ENCODE measurements around the gene TPPP2.

TPPP2 gene

GRCh38 chr14:21023817-21024584, 6.0 kb upstream of the TPPP2 start:
- H3K4ac ChIP-seq (ENCODE audit: low read depth in 1 of 2, low read length in 2 of 2) = no peak overlapping the region
- no peak overlapping the region for H3K18ac ChIP-seq (ENCODE audit: low read depth in 1 of 2, low read length in 2 of 2)
- H2AFZ ChIP-seq (ENCODE audit: low read depth, low read length) = no peak overlapping the region
- H2BK15ac ChIP-seq (ENCODE audit: low read depth, poor library complexity, severe bottlenecking) = peak overlapping the region; percentile 40
- H4K8ac ChIP-seq (ENCODE audit: low read length) = no peak overlapping the region
- no peak overlapping the region for H2AK5ac ChIP-seq (ENCODE audit: low read length, severe bottlenecking)
- H3K4me1 ChIP-seq (ENCODE audit: control insufficient read depth, insufficient read depth, low read depth, low read length) = peaks cover 15% of the 10 kb centered on the region
- peaks cover 53 to 58% of the 10 kb centered on the region in 2 experiments for H3K27me3 ChIP-seq (ENCODE audit: control insufficient read depth in 1 of 2, insufficient read depth in 1 of 2, low read length in 2 of 2)
- H3K23ac ChIP-seq (ENCODE audit: low read length in 2 of 2) = no peak overlapping the region
- no peak overlapping the region for H3K9ac ChIP-seq (ENCODE audit: low read length)
- 54% methylated on average over 12 of the region's 17 CpGs for WGBS
- no peak overlapping the region for H3K14ac ChIP-seq (ENCODE audit: low read length in 2 of 2)
- no peak overlapping the region for H2BK120ac ChIP-seq (ENCODE audit: low read depth, low read length)
- no peak overlapping the region for H3K27ac ChIP-seq (ENCODE audit: low read length, poor library complexity, severe bottlenecking)
- H3K4me2 ChIP-seq (ENCODE audit: low read length, poor library complexity, severe bottlenecking) = peak overlapping the region; percentile 96
- no peaks in the 10 kb centered on the region for H3K79me1 ChIP-seq (replicated peaks; ENCODE audit: low read length, poor library complexity, severe bottlenecking)
- peaks cover 0 to 2% of the 10 kb centered on the region in 2 experiments for H3K36me3 ChIP-seq (ENCODE audit: control insufficient read depth in 1 of 2, insufficient read depth in 2 of 2, low read depth in 1 of 2, low read length in 2 of 2)
- no peak overlapping the region for H4K91ac ChIP-seq (ENCODE audit: low read length)
- DNase-seq = no peak
- H2BK12ac ChIP-seq (ENCODE audit: low read length in 2 of 2) = no peak overlapping the region
- H2BK5ac ChIP-seq (ENCODE audit: low read depth, low read length, poor library complexity, severe bottlenecking) = no peak overlapping the region
- H3K4me3 ChIP-seq (ENCODE audit: insufficient read depth in 1 of 2, low read depth in 1 of 2, low read length in 2 of 2) = peak overlapping the region in 1 of 2 experiments; percentile 69
- H3K9me3 ChIP-seq (ENCODE audit: control insufficient read depth, low read length) = no peaks in the 10 kb centered on the region

- Histone ChIP-seq H2BK12ac (ENCODE audit: low read length in 2 of 2) (peak within 1 kb of the TSS in 1 of 2 experiments; percentile 6), H2BK5ac (ENCODE audit: low read depth, low read length, poor library complexity, severe bottlenecking) (no peak within 1 kb of the TSS), H2BK15ac (ENCODE audit: low read depth, poor library complexity, severe bottlenecking) (peak within 1 kb of the TSS; percentile 62), H3K27ac (ENCODE audit: low read length, poor library complexity, severe bottlenecking) (no peak within 1 kb of the TSS), H2BK120ac (ENCODE audit: low read depth, low read length) (no peak within 1 kb of the TSS), H3K4ac (ENCODE audit: low read depth in 1 of 2, low read length in 2 of 2) (peak within 1 kb of the TSS in 1 of 2 experiments; percentile 30), H3K4me1 (ENCODE audit: control insufficient read depth, insufficient read depth, low read depth, low read length) (peaks cover 15% of the 10 kb centered on the region), H3K9me3 (ENCODE audit: control insufficient read depth, low read length) (no peaks in the 10 kb centered on the region), H3K23ac (ENCODE audit: low read length in 2 of 2) (peak within 1 kb of the TSS in 1 of 2 experiments; percentile 97), H3K9ac (ENCODE audit: low read length) (peak within 1 kb of the TSS; percentile 29), H3K4me2 (ENCODE audit: low read length, poor library complexity, severe bottlenecking) (peak within 1 kb of the TSS; percentile 96), H2AFZ (ENCODE audit: low read depth, low read length) (peak within 1 kb of the TSS; percentile 43), H3K79me1 (replicated peaks; ENCODE audit: low read length, poor library complexity, severe bottlenecking) (no peaks in the 10 kb centered on the region), H3K18ac (ENCODE audit: low read depth in 1 of 2, low read length in 2 of 2) (peak within 1 kb of the TSS in 1 of 2 experiments; percentile 73), H4K8ac (ENCODE audit: low read length) (peak within 1 kb of the TSS; percentile 63), H3K4me3 (ENCODE audit: insufficient read depth in 1 of 2, low read depth in 1 of 2, low read length in 2 of 2) (peak within 1 kb of the TSS; percentile 62 to 73), H4K91ac (ENCODE audit: low read length) (peak within 1 kb of the TSS; percentile 28), H2AK5ac (ENCODE audit: low read length, severe bottlenecking) (no peak within 1 kb of the TSS), H3K36me3 (ENCODE audit: control insufficient read depth in 1 of 2, insufficient read depth in 2 of 2, low read depth in 1 of 2, low read length in 2 of 2) (peaks cover 0 to 2% of the 10 kb centered on the region in 2 experiments), H3K27me3 (ENCODE audit: control insufficient read depth in 1 of 2, insufficient read depth in 1 of 2, low read length in 2 of 2) (peaks cover 55 to 63% of the 10 kb centered on the region in 2 experiments), H3K14ac (ENCODE audit: low read length in 2 of 2) (peak within 1 kb of the TSS in 1 of 2 experiments; percentile 26)
- DNase-seq = peak; percentile 21
- WGBS = 2% methylated on average over 47 of the region's 72 CpGs
Observed at GRCh38 chr14:21024585-21025370, 5.2 kb upstream of the TPPP2 start, which contains the start of gene NDRG2. Gene NDRG2 (minus strand): TSS chr14:21025061. CDS start chr14:21023315, 1,746 bp downstream.

- no peak overlapping the region for H2AK5ac ChIP-seq (ENCODE audit: low read length, severe bottlenecking)
- H3K4me2 ChIP-seq (ENCODE audit: low read length, poor library complexity, severe bottlenecking) = peak overlapping the region; percentile 94
- H3K79me1 ChIP-seq (replicated peaks; ENCODE audit: low read length, poor library complexity, severe bottlenecking) = no peaks in the 10 kb centered on the region
- no peak overlapping the region for H2BK5ac ChIP-seq (ENCODE audit: low read depth, low read length, poor library complexity, severe bottlenecking)
- no peak overlapping the region for H4K91ac ChIP-seq (ENCODE audit: low read length)
- H3K4me3 ChIP-seq (ENCODE audit: insufficient read depth in 1 of 2, low read depth in 1 of 2, low read length in 2 of 2) = peak overlapping the region; percentile 62 to 73
- H3K9me3 ChIP-seq (ENCODE audit: control insufficient read depth, low read length) = no peaks in the 10 kb centered on the region
- WGBS = 8% methylated on average over 27 of the region's 58 CpGs
- H3K4ac ChIP-seq (ENCODE audit: low read depth in 1 of 2, low read length in 2 of 2) = peak overlapping the region in 1 of 2 experiments; percentile 30
- H2AFZ ChIP-seq (ENCODE audit: low read depth, low read length) = no peak overlapping the region
- peak overlapping the region in 1 of 2 experiments; percentile 73 for H3K18ac ChIP-seq (ENCODE audit: low read depth in 1 of 2, low read length in 2 of 2)
- peak overlapping the region in 1 of 2 experiments; percentile 97 for H3K23ac ChIP-seq (ENCODE audit: low read length in 2 of 2)
- no peak overlapping the region for H3K27ac ChIP-seq (ENCODE audit: low read length, poor library complexity, severe bottlenecking)
- H4K8ac ChIP-seq (ENCODE audit: low read length) = no peak overlapping the region
- DNase-seq = no peak
- peaks cover 57 to 61% of the 10 kb centered on the region in 2 experiments for H3K27me3 ChIP-seq (ENCODE audit: control insufficient read depth in 1 of 2, insufficient read depth in 1 of 2, low read length in 2 of 2)
- H3K36me3 ChIP-seq (ENCODE audit: control insufficient read depth in 1 of 2, insufficient read depth in 2 of 2, low read depth in 1 of 2, low read length in 2 of 2) = peaks cover 0 to 2% of the 10 kb centered on the region in 2 experiments
- H2BK12ac ChIP-seq (ENCODE audit: low read length in 2 of 2) = peak overlapping the region in 1 of 2 experiments; percentile 6
- H3K14ac ChIP-seq (ENCODE audit: low read length in 2 of 2) = peak overlapping the region in 1 of 2 experiments; percentile 26
- no peak overlapping the region for H2BK120ac ChIP-seq (ENCODE audit: low read depth, low read length)
- no peak overlapping the region for H3K9ac ChIP-seq (ENCODE audit: low read length)
- peaks cover 15% of the 10 kb centered on the region for H3K4me1 ChIP-seq (ENCODE audit: control insufficient read depth, insufficient read depth, low read depth, low read length)
- H2BK15ac ChIP-seq (ENCODE audit: low read depth, poor library complexity, severe bottlenecking) = peak overlapping the region; percentile 62
Observed at GRCh38 chr14:21025371-21026273, 4.4 kb upstream of the TPPP2 start.

Measured in mesenchymal stem cell (in vitro differentiated cells and primary cell).